Measurements from ENCODE around the gene ICA1. TPM values are rescaled to one million over a fixed set of nuclear protein-coding genes. Genes with fewer than 3 reads are reported as not detected.

The ICA1 gene
- total RNA-seq, 3 donors from 2014 or later: 18.7 to 59.9 (median 41.9) TPM

DNA sequence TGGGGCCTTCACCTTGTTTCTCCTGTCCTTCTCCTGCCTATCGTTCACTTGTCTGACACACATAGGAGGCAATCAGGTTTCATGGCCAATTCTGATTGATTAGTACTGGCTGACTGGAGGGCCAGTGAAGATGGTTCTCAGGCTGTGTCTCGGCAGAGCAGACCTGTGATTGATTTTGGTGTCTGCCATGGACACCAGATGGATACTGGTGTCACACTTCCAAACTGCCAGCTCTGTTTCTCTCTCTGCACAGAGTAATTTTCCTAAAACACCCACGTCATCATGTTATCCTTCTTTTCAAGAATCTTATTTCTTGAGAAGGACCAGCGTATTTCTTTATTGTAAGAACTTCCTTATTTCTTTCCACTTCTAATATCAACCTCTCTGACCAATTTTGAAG lies 117.1 kb downstream of the ICA1 start:
- no peak overlapping the region for H3K4me3 ChIP-seq
- no peaks in the 10 kb centered on the region for H3K36me3 ChIP-seq (ENCODE audit: low read depth)
- TF ChIP-seq, protein P1, sequence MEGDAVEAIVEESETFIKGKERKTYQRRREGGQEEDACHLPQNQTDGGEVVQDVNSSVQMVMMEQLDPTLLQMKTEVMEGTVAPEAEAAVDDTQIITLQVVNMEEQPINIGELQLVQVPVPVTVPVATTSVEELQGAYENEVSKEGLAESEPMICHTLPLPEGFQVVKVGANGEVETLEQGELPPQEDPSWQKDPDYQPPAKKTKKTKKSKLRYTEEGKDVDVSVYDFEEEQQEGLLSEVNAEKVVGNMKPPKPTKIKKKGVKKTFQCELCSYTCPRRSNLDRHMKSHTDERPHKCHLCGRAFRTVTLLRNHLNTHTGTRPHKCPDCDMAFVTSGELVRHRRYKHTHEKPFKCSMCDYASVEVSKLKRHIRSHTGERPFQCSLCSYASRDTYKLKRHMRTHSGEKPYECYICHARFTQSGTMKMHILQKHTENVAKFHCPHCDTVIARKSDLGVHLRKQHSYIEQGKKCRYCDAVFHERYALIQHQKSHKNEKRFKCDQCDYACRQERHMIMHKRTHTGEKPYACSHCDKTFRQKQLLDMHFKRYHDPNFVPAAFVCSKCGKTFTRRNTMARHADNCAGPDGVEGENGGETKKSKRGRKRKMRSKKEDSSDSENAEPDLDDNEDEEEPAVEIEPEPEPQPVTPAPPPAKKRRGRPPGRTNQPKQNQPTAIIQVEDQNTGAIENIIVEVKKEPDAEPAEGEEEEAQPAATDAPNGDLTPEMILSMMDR (IDR thresholded peaks at IDR 0.05): no peak
- H3K4me1 ChIP-seq (ENCODE audit: low read depth): no peaks in the 10 kb centered on the region
- no peak for DNase-seq
- intact Hi-C loops (cut with DNase I, micrococcal nuclease): no loop called here
- no peak for ATAC-seq
- no peaks in the 10 kb centered on the region for H3K9me3 ChIP-seq

DNA sequence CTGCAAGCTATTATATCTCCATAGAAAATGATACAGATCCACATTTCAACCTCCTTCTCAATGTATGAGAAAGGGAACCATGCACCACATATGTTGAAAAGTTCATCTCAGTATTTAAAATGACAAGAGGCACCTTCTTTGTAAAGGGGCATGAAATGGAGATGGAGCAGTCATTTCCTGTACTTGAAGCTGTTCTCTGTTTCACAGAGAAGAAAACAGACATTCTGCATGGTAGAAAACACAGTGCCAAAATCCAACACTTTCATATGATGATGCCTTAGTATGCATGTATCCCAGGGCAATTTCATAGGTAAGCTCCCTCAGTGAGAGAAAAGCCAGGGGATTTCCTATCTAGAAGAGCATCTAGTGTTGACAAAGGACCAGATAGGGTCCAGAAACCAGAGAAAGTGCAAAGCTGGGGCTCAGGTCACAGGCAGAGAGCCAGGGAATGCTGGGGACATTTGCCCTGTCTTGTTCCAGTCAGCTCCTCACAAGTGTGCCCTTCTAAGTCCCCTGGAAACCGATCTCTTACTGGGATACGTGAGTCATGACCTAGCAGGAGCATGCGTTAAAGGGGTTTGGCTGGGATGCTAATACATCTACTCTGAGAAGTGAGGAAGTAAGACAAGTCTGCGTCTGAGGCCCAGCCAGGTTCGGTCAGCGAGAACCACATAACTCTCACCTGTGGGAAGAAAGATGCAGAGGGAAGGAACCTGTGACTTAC lies 118.7 kb downstream of the ICA1 start:
- Histone ChIP-seq H3K4me3 (no peak overlapping the region), H3K9me3 (no peaks in the 10 kb centered on the region), H3K36me3 (ENCODE audit: low read depth) (no peaks in the 10 kb centered on the region), H3K4me1 (ENCODE audit: low read depth) (no peaks in the 10 kb centered on the region)
- intact Hi-C loops (cut with DNase I, micrococcal nuclease): no loop called here
- DNase-seq: no peak
- TF ChIP-seq, protein P1 (IDR thresholded peaks at IDR 0.05): no peak
- no peak for ATAC-seq

DNA sequence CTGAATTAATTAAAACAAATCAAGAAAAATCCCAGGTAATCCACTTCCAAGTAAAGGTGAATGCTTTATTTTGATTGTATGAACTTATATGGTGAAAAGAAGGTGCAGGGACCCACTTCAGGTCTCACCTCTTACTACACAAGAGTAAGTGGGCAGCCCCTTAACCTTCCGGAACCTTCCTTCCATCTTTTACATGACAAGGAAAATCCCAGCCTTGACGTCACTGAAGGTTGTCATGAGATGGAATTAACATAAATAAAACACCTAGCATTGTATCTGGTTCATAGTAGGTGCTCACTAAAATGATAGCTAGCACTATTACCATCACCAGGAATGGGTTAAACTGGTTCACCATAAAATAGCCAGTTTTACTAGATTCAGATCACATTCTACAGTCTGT lies 119.5 kb downstream of the ICA1 start:
- TF ChIP-seq, protein P1 (IDR thresholded peaks at IDR 0.05): no peak
- H3K9me3 ChIP-seq: no peaks in the 10 kb centered on the region
- no peaks in the 10 kb centered on the region for H3K4me1 ChIP-seq (ENCODE audit: low read depth)
- no peak overlapping the region for H3K4me3 ChIP-seq
- ATAC-seq: no peak
- DNase-seq: no peak
- intact Hi-C loops (cut with DNase I, micrococcal nuclease): no loop called here
- no peaks in the 10 kb centered on the region for H3K36me3 ChIP-seq (ENCODE audit: low read depth)

DNA sequence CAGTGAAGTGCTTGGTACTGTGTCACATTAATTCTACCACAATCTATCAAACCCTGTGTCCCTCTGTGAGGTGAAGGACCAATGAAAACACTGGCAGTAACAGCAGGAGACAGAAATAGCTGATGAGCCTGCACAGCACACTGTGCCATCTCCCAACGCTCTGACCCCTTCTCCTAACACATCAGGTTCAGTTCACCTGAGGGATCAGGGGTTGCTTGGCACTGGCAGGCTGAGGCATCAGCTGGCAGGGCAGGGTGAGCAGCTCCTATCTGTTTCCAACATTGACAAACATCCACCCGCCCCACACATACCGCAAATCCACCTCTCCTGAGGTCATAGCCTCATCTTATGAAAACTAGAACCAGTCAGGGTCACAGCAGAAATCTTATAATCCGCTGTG lies 120.9 kb downstream of the ICA1 start:
- Histone ChIP-seq H3K4me1 (ENCODE audit: low read depth) (no peaks in the 10 kb centered on the region), H3K4me3 (no peak overlapping the region), H3K9me3 (no peaks in the 10 kb centered on the region), H3K36me3 (ENCODE audit: low read depth) (no peaks in the 10 kb centered on the region)
- intact Hi-C loops (cut with DNase I, micrococcal nuclease): no loop called here
- DNase-seq: no peak
- no peak for ATAC-seq
- TF ChIP-seq, protein P1 (IDR thresholded peaks at IDR 0.05): no peak

DNA sequence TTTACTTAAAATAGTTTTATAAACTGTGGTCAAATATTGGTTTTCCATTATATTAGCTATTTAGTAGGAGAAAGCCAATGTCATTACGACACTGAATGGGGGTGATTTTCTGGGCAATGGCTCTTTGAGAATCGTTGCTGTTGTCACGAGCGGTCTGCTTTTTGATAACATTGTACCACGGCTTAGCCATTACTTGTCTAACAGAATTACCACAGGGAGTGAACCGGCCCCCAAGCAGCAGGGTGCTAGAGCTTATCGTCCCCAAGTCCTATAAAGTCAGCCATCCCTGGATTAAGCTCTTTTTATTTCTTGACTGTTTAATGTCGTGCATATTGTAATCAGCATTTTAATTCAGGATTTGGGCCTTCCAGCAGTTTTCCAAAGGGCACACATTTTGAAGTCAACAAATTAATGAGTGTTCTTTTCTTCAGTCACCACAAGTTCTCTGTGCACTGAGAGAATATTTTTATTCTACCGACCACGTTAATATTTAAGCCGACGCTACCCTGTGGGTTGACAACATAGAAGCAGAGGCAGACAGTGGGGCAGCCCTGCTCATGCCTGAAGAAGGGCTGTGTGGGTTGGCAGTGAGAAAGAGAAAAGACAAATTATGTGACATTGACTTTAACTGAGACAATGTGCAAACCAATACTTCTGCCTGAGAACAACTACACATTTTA lies 125.8 kb downstream of the ICA1 start:
- intact Hi-C loops (cut with DNase I, micrococcal nuclease): no loop called here
- TF ChIP-seq, protein P1 (IDR thresholded peaks at IDR 0.05): no peak

More for the DNA sequence above, 125.8 kb downstream of the ICA1 start:
- H3K4me3 ChIP-seq: no peak overlapping the region
- no peaks in the 10 kb centered on the region for H3K36me3 ChIP-seq (ENCODE audit: low read depth)
- DNase-seq: no peak
- H3K4me1 ChIP-seq (ENCODE audit: low read depth): no peaks in the 10 kb centered on the region
- no peak for ATAC-seq
- H3K9me3 ChIP-seq: no peaks in the 10 kb centered on the region

All from mucosa of descending colon (tissue), 3 donors.